ENCODE data around the gene INSR. TPM values are rescaled to one million over a fixed set of nuclear protein-coding genes. Genes with fewer than 3 reads are reported as not detected.

INSR gene
- total and polyA plus RNA-seq, 2 of the 8 experiments (the other 6 are each of a cell fraction or from before 2014, with no cell fraction given): 13.1 to 48.7 TPM

GRCh38 chr19:7197760-7198696 is 96.2 kb downstream of the INSR start (continued):
- TF ChIP-seq POLR2A (IDR thresholded peaks at IDR 0.05; ENCODE audit: control extremely low read depth in 1 of 2, low read depth in 2 of 2, low read length in 2 of 2) (peak; percentile 69 to 77), BACH1 (IDR thresholded peaks at IDR 0.05; ENCODE audit: low read length) (no peak), ASH2L (IDR thresholded peaks at IDR 0.05; ENCODE audit: low read length) (peak; percentile 45), KDM4A (IDR thresholded peaks at IDR 0.05; ENCODE audit: low read depth, low read length, severe bottlenecking) (peak; percentile 39), EZH2 (IDR thresholded peaks at IDR 0.05; ENCODE audit: low read depth, low read length, severe bottlenecking) (no peak), SIN3A (conservative IDR thresholded peaks at IDR 0.05 in 1 of 2, IDR thresholded peaks at IDR 0.05 in 1 of 2; ENCODE audit: low read depth in 1 of 2, low read length in 2 of 2) (0 out of 4 replicates have a peak, but pooled peaks have one; percentile 45 to 49), PHF8 (conservative IDR thresholded peaks at IDR 0.05; ENCODE audit: low read depth, low read length) (peak; percentile 94), ATF3 (IDR thresholded peaks at IDR 0.05; ENCODE audit: insufficient read depth, low read depth, low read length) (no peak), CHD2 (IDR thresholded peaks at IDR 0.05; ENCODE audit: low read length) (no peak)
- TF ChIP-seq, protein P1, sequence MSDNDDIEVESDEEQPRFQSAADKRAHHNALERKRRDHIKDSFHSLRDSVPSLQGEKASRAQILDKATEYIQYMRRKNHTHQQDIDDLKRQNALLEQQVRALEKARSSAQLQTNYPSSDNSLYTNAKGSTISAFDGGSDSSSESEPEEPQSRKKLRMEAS (IDR thresholded peaks at IDR 0.05): peak; percentile 55
- TF ChIP-seq, protein P2, sequence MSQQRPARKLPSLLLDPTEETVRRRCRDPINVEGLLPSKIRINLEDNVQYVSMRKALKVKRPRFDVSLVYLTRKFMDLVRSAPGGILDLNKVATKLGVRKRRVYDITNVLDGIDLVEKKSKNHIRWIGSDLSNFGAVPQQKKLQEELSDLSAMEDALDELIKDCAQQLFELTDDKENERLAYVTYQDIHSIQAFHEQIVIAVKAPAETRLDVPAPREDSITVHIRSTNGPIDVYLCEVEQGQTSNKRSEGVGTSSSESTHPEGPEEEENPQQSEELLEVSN (IDR thresholded peaks at IDR 0.05): peak; percentile 44

Data from H1 (cell line).